GM23338 (cell line): ENCODE data around the gene BTBD16. TPM values are rescaled to one million over a fixed set of nuclear protein-coding genes. Genes with fewer than 3 reads are reported as not detected.

Experiments used
- ATAC-seq: fragments of 200-7000 bp; cut with Tn5 transposase; 3 replicates; pipeline ENCODE4 v1.9.1; 2020
- DNase-seq: peaks from one replicate; pipeline ENCODE4 v3.0.0-alpha.2; 2015; ENCODE audit warnings: low spot score
- H2AFZ ChIP-seq: fragments of 200-600 bp; sonication (generic); 2 replicates; pipeline ENCODE4 v1.8.0; 2016; ENCODE audit warnings: antibody characterized with exemption, mild to moderate bottlenecking, moderate library complexity
- H3F3A ChIP-seq: fragments of 200-600 bp; sonication (generic); replicated peaks from 2 replicates; pipeline ENCODE4 v1.8.0; 2017; ENCODE audit warnings: antibody characterized with exemption, mixed run types, low read depth
- H3K27ac ChIP-seq: fragments of 200-600 bp; sonication (generic); 2 replicates; pipeline ENCODE4 v1.6.1; 2016; ENCODE audit warnings: low read depth
- H3K27me3 ChIP-seq: fragments of 200-600 bp; sonication (generic); 2 replicates; pipeline ENCODE4 v1.8.0; 2016; ENCODE audit warnings: mild to moderate bottlenecking, mixed run types, moderate library complexity; ENCODE audit not compliant: insufficient read depth
- H3K36me3 ChIP-seq: fragments of 200-600 bp; sonication (generic); 2 replicates; pipeline ENCODE4 v1.8.0; 2016; ENCODE audit warnings: mild to moderate bottlenecking; ENCODE audit not compliant: insufficient read depth
- H3K4me1 ChIP-seq: fragments of 200-600 bp; sonication (generic); 2 replicates; pipeline ENCODE4 v1.8.0; 2016; ENCODE audit warnings: mild to moderate bottlenecking, moderate library complexity; ENCODE audit not compliant: insufficient read depth
- H3K4me2 ChIP-seq: fragments of 200-600 bp; sonication (generic); 2 replicates; pipeline ENCODE4 v1.7.1; 2017; ENCODE audit warnings: mixed run types
- H3K4me3 ChIP-seq: fragments of 200-600 bp; sonication (generic); 2 replicates; pipeline ENCODE4 v1.6.1; 2016; ENCODE audit warnings: mixed run types
- H3K79me2 ChIP-seq: fragments of 200-600 bp; sonication (generic); replicated peaks from 2 replicates; pipeline ENCODE4 v1.8.0; 2017; ENCODE audit warnings: mild to moderate bottlenecking; ENCODE audit not compliant: insufficient read depth
- H3K9me2 ChIP-seq: fragments of 200-600 bp; sonication (generic); 2 replicates; pipeline ENCODE4 v1.8.0; 2017; ENCODE audit not compliant: insufficient read depth
- H4K20me1 ChIP-seq: fragments of 200-600 bp; sonication (generic); replicated peaks from 2 replicates; pipeline ENCODE4 v1.8.0; 2017; ENCODE audit warnings: mild to moderate bottlenecking; ENCODE audit not compliant: insufficient read depth
- H3K27ac Mint-ChIP-seq: 2 replicates; pipeline ENCODE4 v1.8.0; 2020; ENCODE audit warnings: inconsistent platforms, mild to moderate bottlenecking, moderate library complexity, mixed read lengths
- H3K27me3 Mint-ChIP-seq: 3 replicates; pipeline ENCODE4 v1.8.0; 2022; ENCODE audit warnings: low read depth, mild to moderate bottlenecking, moderate library complexity, mixed read lengths, inconsistent platforms; ENCODE audit not compliant: insufficient read depth, poor library complexity
- H3K36me3 Mint-ChIP-seq: 3 replicates; pipeline ENCODE4 v1.8.0; 2021; ENCODE audit warnings: low read depth, mild to moderate bottlenecking, inconsistent platforms, moderate library complexity, mixed read lengths
- H3K4me1 Mint-ChIP-seq: 3 replicates; pipeline ENCODE4 v1.8.0; 2020; ENCODE audit warnings: mild to moderate bottlenecking, inconsistent platforms, mixed read lengths
- H3K4me3 Mint-ChIP-seq: 3 replicates; pipeline ENCODE4 v1.8.0; 2021; ENCODE audit warnings: moderate library complexity, mild to moderate bottlenecking, inconsistent platforms, mixed read lengths
- H3K9me3 Mint-ChIP-seq: 3 replicates; pipeline ENCODE4 v1.8.0; 2020; ENCODE audit warnings: moderate library complexity, mild to moderate bottlenecking, inconsistent platforms, mixed read lengths
- CREB1 ChIP-seq: fragments of 250-450 bp; sonication (Bioruptor Pico); IDR thresholded peaks from 2 replicates; pipeline ENCODE4 v1.5.0; 2020; ENCODE audit warnings: low read depth, mild to moderate bottlenecking, moderate library complexity
- ETS1 ChIP-seq: IDR thresholded peaks from 2 replicates; pipeline ENCODE4 v1.6.1; 2016; ENCODE audit warnings: antibody characterized with exemption
- EZH2 ChIP-seq: fragments of 200-600 bp; sonication (generic); IDR thresholded peaks from one replicate; pipeline ENCODE4 v1.8.0; 2017; ENCODE audit warnings: antibody characterized with exemption, mild to moderate bottlenecking, low read depth; ENCODE audit not compliant: unreplicated experiment
- EZH2phosphoT487 ChIP-seq: fragments of 200-600 bp; sonication (generic); IDR thresholded peaks from one replicate; pipeline ENCODE4 v1.8.1; 2018; ENCODE audit warnings: antibody characterized with exemption; ENCODE audit not compliant: unreplicated experiment
- JUNB ChIP-seq: IDR thresholded peaks from one replicate; pipeline ENCODE4 v1.6.1; 2016; ENCODE audit warnings: antibody characterized with exemption; ENCODE audit not compliant: unreplicated experiment
- NANOG ChIP-seq: IDR thresholded peaks from 2 replicates; pipeline ENCODE4 v1.6.1; 2016; ENCODE audit warnings: antibody characterized with exemption, borderline replicate concordance
- STAT1 ChIP-seq: IDR thresholded peaks from one replicate; pipeline ENCODE4 v1.6.1; 2016; ENCODE audit warnings: antibody characterized with exemption; ENCODE audit not compliant: unreplicated experiment
- ZNF114 ChIP-seq: fragments of 250-450 bp; sonication (Bioruptor Pico); IDR thresholded peaks from 2 replicates; pipeline ENCODE4 v1.5.0; 2020; ENCODE audit warnings: mild to moderate bottlenecking, moderate library complexity
- ZNF331 ChIP-seq: fragments of 250-450 bp; sonication (Bioruptor Pico); IDR thresholded peaks from 2 replicates; pipeline ENCODE4 v1.5.0; 2020; ENCODE audit warnings: low read depth, mild to moderate bottlenecking, moderate library complexity
- polyA plus RNA-seq: library from polyadenylated mRNA; unstranded; fragments of >200 nt; fragmentation: Nextera tagmentation; extraction: Ambion mirVana; gene quantifications from 2 replicates; pipeline ENCODE4 v1.2.1, GENCODE V29; 2016
- total RNA-seq: library from RNA; depleted of rRNA; stranded (reverse); fragments of >200 nt; shearing (Covaris generic); gene quantifications from 2 replicates; pipeline ENCODE4 v1.2.3, GENCODE V29; 2014
- TF ChIP-seq, protein P1 (sequence below): IDR thresholded peaks from one replicate; pipeline ENCODE4 v1.6.1; 2018; ENCODE audit warnings: antibody characterized with exemption; ENCODE audit not compliant: unreplicated experiment
- TF ChIP-seq, protein P2 (sequence below), 2 experiments: fragments of 200-600 bp in 1 of 2; sonication (generic) in 1 of 2; conservative IDR thresholded peaks; 2 replicates each; pipeline versions ENCODE4 v1.5.1 to v1.6.1; 2016 to 2017; ENCODE audit warnings: antibody characterized with exemption in 2 of 2, low read depth in 2 of 2, mild to moderate bottlenecking in 2 of 2, moderate library complexity in 1 of 2

BTBD16 gene
- total and polyA plus RNA-seq, 2 experiments from 2014 or later, result not detected

- TF ChIP-seq EZH2, result no peak
- no peak for TF ChIP-seq CREB1 (CRISPR knock-in tag)
- TF ChIP-seq, protein P1, sequence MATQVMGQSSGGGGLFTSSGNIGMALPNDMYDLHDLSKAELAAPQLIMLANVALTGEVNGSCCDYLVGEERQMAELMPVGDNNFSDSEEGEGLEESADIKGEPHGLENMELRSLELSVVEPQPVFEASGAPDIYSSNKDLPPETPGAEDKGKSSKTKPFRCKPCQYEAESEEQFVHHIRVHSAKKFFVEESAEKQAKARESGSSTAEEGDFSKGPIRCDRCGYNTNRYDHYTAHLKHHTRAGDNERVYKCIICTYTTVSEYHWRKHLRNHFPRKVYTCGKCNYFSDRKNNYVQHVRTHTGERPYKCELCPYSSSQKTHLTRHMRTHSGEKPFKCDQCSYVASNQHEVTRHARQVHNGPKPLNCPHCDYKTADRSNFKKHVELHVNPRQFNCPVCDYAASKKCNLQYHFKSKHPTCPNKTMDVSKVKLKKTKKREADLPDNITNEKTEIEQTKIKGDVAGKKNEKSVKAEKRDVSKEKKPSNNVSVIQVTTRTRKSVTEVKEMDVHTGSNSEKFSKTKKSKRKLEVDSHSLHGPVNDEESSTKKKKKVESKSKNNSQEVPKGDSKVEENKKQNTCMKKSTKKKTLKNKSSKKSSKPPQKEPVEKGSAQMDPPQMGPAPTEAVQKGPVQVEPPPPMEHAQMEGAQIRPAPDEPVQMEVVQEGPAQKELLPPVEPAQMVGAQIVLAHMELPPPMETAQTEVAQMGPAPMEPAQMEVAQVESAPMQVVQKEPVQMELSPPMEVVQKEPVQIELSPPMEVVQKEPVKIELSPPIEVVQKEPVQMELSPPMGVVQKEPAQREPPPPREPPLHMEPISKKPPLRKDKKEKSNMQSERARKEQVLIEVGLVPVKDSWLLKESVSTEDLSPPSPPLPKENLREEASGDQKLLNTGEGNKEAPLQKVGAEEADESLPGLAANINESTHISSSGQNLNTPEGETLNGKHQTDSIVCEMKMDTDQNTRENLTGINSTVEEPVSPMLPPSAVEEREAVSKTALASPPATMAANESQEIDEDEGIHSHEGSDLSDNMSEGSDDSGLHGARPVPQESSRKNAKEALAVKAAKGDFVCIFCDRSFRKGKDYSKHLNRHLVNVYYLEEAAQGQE, result no peak
- TF ChIP-seq JUNB, result no peak
Measured at GRCh38 chr10:122259075-122259466, 12.0 kb upstream of the BTBD16 start (continued).

DNA sequence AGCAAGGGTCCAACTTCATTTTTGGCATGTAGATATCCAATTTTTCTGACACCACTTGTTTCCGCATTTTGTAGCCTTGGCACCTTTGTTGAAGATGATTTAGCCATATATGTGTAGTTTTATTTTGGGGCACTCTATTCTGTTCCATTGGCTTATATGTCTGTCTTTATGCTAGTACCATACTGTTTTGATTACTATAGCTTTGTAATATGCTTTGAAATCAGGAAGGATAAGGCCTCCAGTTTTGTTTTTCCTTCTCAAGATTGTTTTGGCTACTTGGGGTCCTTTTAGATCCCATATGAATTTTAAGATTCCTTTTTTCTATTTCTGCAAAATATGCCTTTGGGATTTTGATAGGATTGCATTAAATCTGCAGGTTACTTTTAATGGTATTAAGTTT lies 9.5 kb upstream of the BTBD16 start:
- no peaks in the 10 kb centered on the region for H4K20me1 ChIP-seq
- TF ChIP-seq ETS1 (no peak), ZNF114 (CRISPR knock-in tag) (no peak), EZH2phosphoT487 (no peak), CREB1 (CRISPR knock-in tag) (no peak), STAT1 (no peak), NANOG (no peak), ZNF331 (CRISPR knock-in tag) (no peak), JUNB (no peak)
- TF ChIP-seq, protein P1, result no peak
- TF ChIP-seq, protein P2, sequence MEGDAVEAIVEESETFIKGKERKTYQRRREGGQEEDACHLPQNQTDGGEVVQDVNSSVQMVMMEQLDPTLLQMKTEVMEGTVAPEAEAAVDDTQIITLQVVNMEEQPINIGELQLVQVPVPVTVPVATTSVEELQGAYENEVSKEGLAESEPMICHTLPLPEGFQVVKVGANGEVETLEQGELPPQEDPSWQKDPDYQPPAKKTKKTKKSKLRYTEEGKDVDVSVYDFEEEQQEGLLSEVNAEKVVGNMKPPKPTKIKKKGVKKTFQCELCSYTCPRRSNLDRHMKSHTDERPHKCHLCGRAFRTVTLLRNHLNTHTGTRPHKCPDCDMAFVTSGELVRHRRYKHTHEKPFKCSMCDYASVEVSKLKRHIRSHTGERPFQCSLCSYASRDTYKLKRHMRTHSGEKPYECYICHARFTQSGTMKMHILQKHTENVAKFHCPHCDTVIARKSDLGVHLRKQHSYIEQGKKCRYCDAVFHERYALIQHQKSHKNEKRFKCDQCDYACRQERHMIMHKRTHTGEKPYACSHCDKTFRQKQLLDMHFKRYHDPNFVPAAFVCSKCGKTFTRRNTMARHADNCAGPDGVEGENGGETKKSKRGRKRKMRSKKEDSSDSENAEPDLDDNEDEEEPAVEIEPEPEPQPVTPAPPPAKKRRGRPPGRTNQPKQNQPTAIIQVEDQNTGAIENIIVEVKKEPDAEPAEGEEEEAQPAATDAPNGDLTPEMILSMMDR (conservative IDR thresholded peaks at IDR 0.05; ENCODE audit: low read depth in 2 of 2), result no peak

More for the DNA sequence above, 9.5 kb upstream of the BTBD16 start:
- Histone ChIP-seq H3K27ac (no peak overlapping the region), H3K4me1 (peaks cover 25% of the 10 kb centered on the region), H3K4me3 (no peak overlapping the region), H3K36me3 (peaks cover 7% of the 10 kb centered on the region; the same call in 1 of the 2 replicates), H3K79me2 (no peaks in the 10 kb centered on the region), H3K4me2 (no peak overlapping the region), H3K27me3 (no peaks in the 10 kb centered on the region), H3F3A (no peaks in the 10 kb centered on the region), H3K9me2 (no peaks in the 10 kb centered on the region), H2AFZ (no peak overlapping the region)
- H3K27me3 Mint-ChIP-seq, result peaks cover 10% of the 10 kb centered on the region
- H3K27ac Mint-ChIP-seq, result no peak overlapping the region
- H3K36me3 Mint-ChIP-seq, result peaks cover 37% of the 10 kb centered on the region
- peaks cover 21% of the 10 kb centered on the region; the same call in 2 of the 3 replicates for H3K4me1 Mint-ChIP-seq
- DNase-seq (no peak), ATAC-seq (no peak)
- no peak overlapping the region for H3K4me3 Mint-ChIP-seq
- H3K9me3 Mint-ChIP-seq, result peaks cover 19% of the 10 kb centered on the region
